Hepatocyte (in vitro differentiated cells): ENCODE results near the gene HOTAIR. TPM values are rescaled to one million over a fixed set of nuclear protein-coding genes. Genes with fewer than 3 reads are reported as not detected.

ENCODE experiments used
- DNase-seq: peaks from one replicate; pipeline ENCODE4 v3.0.0-alpha.2; 2016; ENCODE audit warnings: low spot score
- H2AFZ ChIP-seq: fragments of 200-600 bp; sonication (generic); 2 replicates; pipeline ENCODE4 v1.6.0; 2016; ENCODE audit warnings: antibody characterized with exemption, mild to moderate bottlenecking
- H3K27ac ChIP-seq: fragments of 200-600 bp; sonication (generic); 2 replicates; pipeline ENCODE4 v1.5.1; 2016; ENCODE audit warnings: mild to moderate bottlenecking
- H3K27me3 ChIP-seq: fragments of 200-600 bp; sonication (generic); 2 replicates; pipeline ENCODE4 v1.6.1; 2016
- H3K36me3 ChIP-seq: fragments of 200-600 bp; sonication (generic); replicated peaks from 2 replicates; pipeline ENCODE4 v1.5.1; 2016; ENCODE audit warnings: low read depth; ENCODE audit not compliant: insufficient read depth
- H3K4me1 ChIP-seq: fragments of 200-600 bp; sonication (generic); 2 replicates; pipeline ENCODE4 v1.5.1; 2016; ENCODE audit warnings: mild to moderate bottlenecking, moderate library complexity; ENCODE audit not compliant: insufficient read depth
- H3K4me2 ChIP-seq: fragments of 200-600 bp; sonication (generic); 2 replicates; pipeline ENCODE4 v1.6.0; 2016
- H3K4me3 ChIP-seq: fragments of 200-600 bp; sonication (generic); 2 replicates; pipeline ENCODE4 v1.5.1; 2016; ENCODE audit warnings: mild to moderate bottlenecking
- H3K79me2 ChIP-seq: fragments of 200-600 bp; sonication (generic); 2 replicates; pipeline ENCODE4 v1.6.0; 2017; ENCODE audit warnings: mild to moderate bottlenecking
- H3K9me2 ChIP-seq: fragments of 200-600 bp; sonication (generic); replicated peaks from 2 replicates; pipeline ENCODE4 v1.6.0; 2017; ENCODE audit warnings: mild to moderate bottlenecking; ENCODE audit not compliant: insufficient read depth
- H3K9me3 ChIP-seq: fragments of 200-600 bp; sonication (generic); 2 replicates; pipeline ENCODE4 v1.5.1; 2016; ENCODE audit warnings: low read depth, mild to moderate bottlenecking
- H4K20me1 ChIP-seq: fragments of 200-600 bp; sonication (generic); 2 replicates; pipeline ENCODE4 v1.6.0; 2016; ENCODE audit warnings: mild to moderate bottlenecking; ENCODE audit not compliant: insufficient read depth, poor library complexity, severe bottlenecking
- EZH2 ChIP-seq: fragments of 200-600 bp; sonication (generic); IDR thresholded peaks from 2 replicates; pipeline ENCODE4 v1.6.1; 2016; ENCODE audit warnings: antibody characterized with exemption, mild to moderate bottlenecking, borderline replicate concordance
- EZH2phosphoT487 ChIP-seq: fragments of 200-600 bp; sonication (generic); IDR thresholded peaks from one replicate; pipeline ENCODE4 v1.6.1; 2018; ENCODE audit warnings: antibody characterized with exemption, mild to moderate bottlenecking, low read depth, moderate library complexity; ENCODE audit not compliant: unreplicated experiment, severe bottlenecking
- WGBS: methylation state at CpG from one replicate; pipeline ENCODE4 v1.1.6; 2016; ENCODE audit warnings: low lambda C conversion rate; ENCODE audit errors: missing lambda C conversion rate; 5-methylcytosine and 5-hydroxymethylcytosine counted together
- polyA plus RNA-seq: library from polyadenylated mRNA; unstranded; fragments of >200 nt; fragmentation: Nextera tagmentation; extraction: Ambion mirVana; gene quantifications from 2 replicates; pipeline ENCODE4 v1.2.1, GENCODE V29; 2016
- total RNA-seq: library from RNA; depleted of rRNA; stranded (reverse); fragments of >200 nt; gene quantifications from 2 replicates; pipeline ENCODE4 v1.2.3, GENCODE V29; 2014
- TF ChIP-seq, protein P1 (sequence below): fragments of 200-600 bp; sonication (generic); IDR thresholded peaks from 2 replicates; pipeline ENCODE4 v1.5.1; 2016; ENCODE audit warnings: antibody characterized with exemption, mild to moderate bottlenecking; ENCODE audit not compliant: poor library complexity

HOTAIR gene
- total and polyA plus RNA-seq, 2 experiments from 2014 or later: 0.82 to 0.90 TPM

DNA sequence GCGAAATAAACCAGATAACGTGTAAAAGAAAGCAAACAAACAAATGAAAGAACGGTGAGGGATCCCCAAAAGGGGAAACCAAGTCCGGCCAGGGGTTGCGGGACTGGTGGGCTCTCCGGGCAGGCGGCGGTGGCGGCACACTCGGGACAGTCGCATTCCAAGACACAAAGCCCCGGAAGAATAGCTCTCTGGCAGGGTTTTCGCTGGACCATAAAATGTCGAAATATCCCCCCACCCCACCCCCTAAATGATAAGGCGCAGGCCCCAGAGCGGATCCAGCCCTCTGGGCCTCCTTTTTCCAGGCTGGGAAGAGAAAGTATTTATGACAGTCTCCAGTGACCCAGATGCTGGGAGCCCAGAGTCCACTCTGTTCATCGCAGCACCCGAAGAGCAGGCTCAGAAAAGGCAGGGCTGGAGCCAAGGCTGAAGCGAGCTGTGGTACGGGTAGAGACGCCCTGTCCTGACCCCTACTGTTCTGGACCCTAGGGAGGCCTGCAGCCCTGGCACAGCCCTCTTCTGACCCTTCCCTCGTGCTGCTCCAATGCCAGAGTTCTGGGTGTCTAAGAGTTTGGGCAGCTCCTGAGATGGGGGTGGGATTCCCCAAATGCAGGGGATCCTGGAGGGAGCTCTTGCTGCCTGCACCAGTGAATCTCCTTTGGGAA lies 31.9 kb upstream of the HOTAIR start:
- no peaks in the 10 kb centered on the region for H3K9me2 ChIP-seq
- H3K27me3 ChIP-seq: peaks cover 93% of the 10 kb centered on the region
- H3K4me1 ChIP-seq: peaks cover 15% of the 10 kb centered on the region
- no peaks in the 10 kb centered on the region for H4K20me1 ChIP-seq
- peak overlapping the region; percentile 61 for H3K27ac ChIP-seq
- TF ChIP-seq EZH2 (no peak), EZH2phosphoT487 (no peak)
- TF ChIP-seq, protein P1, sequence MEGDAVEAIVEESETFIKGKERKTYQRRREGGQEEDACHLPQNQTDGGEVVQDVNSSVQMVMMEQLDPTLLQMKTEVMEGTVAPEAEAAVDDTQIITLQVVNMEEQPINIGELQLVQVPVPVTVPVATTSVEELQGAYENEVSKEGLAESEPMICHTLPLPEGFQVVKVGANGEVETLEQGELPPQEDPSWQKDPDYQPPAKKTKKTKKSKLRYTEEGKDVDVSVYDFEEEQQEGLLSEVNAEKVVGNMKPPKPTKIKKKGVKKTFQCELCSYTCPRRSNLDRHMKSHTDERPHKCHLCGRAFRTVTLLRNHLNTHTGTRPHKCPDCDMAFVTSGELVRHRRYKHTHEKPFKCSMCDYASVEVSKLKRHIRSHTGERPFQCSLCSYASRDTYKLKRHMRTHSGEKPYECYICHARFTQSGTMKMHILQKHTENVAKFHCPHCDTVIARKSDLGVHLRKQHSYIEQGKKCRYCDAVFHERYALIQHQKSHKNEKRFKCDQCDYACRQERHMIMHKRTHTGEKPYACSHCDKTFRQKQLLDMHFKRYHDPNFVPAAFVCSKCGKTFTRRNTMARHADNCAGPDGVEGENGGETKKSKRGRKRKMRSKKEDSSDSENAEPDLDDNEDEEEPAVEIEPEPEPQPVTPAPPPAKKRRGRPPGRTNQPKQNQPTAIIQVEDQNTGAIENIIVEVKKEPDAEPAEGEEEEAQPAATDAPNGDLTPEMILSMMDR: no peak
- H3K4me3 ChIP-seq: peak overlapping the region; percentile 31
- H2AFZ ChIP-seq: peak overlapping the region; percentile 62
- no peaks in the 10 kb centered on the region for H3K36me3 ChIP-seq
- peak; percentile 66 for DNase-seq
- no peaks in the 10 kb centered on the region for H3K9me3 ChIP-seq
- peak overlapping the region; percentile 89 for H3K4me2 ChIP-seq
- WGBS: 24% methylated on average over 22 of the region's 22 CpGs
- peaks cover 4% of the 10 kb centered on the region for H3K79me2 ChIP-seq

DNA sequence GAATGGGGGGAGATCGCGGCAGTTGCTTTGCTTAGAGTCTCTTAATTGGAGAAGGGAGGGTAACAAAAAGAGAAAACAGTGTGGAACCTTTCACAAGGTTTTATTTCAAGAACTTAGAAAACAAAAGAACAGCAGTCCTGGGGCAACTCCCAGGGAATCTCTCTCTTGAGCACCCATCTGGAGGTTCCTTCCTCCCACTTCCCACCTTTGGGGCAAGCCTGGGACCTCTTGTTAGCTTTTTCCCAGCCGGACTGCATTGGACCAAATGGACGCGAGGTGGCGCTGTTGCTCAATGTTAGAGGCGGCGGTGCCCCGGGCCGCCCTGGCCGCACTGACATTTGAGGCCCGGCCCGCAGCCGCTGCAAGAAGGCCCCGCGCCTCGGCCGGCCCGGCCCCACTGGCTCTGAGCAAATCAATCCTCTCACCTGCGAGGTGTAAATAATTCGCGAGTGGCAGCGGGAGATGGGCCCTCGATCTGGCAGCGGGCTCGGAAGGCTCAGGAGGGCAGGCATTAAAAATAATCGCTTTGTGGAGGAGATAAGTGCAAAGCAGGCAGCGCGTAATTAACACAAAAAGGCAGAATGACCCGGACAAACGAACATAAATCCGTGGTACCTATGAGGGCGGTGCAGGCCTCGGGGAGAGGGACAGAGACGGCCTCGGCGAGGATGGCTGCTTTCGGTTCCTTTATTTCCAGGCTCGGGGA lies 31.3 kb upstream of the HOTAIR start:
- H3K36me3 ChIP-seq: no peaks in the 10 kb centered on the region
- 10% methylated on average over 39 of the region's 39 CpGs for WGBS
- H2AFZ ChIP-seq: peak overlapping the region; percentile 62
- H3K9me2 ChIP-seq: no peaks in the 10 kb centered on the region
- H4K20me1 ChIP-seq: no peaks in the 10 kb centered on the region
- peak; percentile 93 for DNase-seq
- peak overlapping the region; percentile 89 for H3K4me2 ChIP-seq
- H3K27ac ChIP-seq: peak overlapping the region; percentile 61
- peaks cover 93% of the 10 kb centered on the region for H3K27me3 ChIP-seq
- H3K79me2 ChIP-seq: peaks cover 4% of the 10 kb centered on the region
- peaks cover 15% of the 10 kb centered on the region for H3K4me1 ChIP-seq
- peak overlapping the region; percentile 31 for H3K4me3 ChIP-seq
- H3K9me3 ChIP-seq: no peaks in the 10 kb centered on the region
- TF ChIP-seq EZH2phosphoT487 (no peak), EZH2 (peak; percentile 66)
- TF ChIP-seq, protein P1: peak; percentile 98

DNA sequence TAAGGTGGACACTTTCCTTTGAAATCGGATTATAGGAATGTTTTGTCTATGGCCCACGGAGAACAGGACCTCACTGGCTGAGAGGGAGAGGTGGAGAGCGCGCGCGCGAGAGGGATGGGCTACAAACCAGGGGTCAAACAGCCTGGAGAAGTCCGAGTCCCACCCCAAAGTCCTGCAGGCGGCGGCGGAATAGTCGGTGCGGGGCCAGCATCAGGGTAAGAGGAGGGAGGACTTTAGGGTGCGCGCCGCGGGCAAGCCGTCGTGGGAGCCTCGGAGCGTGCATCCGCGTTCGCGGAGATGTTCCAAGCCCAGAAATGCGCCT lies 30.7 kb upstream of the HOTAIR start:
- no peak overlapping the region for H3K4me3 ChIP-seq
- 11% methylated on average over 26 of the region's 26 CpGs for WGBS
- TF ChIP-seq EZH2: no peak
- TF ChIP-seq, protein P1: no peak

More for the DNA sequence above, 30.7 kb upstream of the HOTAIR start:
- H4K20me1 ChIP-seq: no peaks in the 10 kb centered on the region
- no peaks in the 10 kb centered on the region for H3K9me3 ChIP-seq
- no peak for DNase-seq
- H2AFZ ChIP-seq: no peak overlapping the region
- peak overlapping the region; percentile 89 for H3K4me2 ChIP-seq
- no peaks in the 10 kb centered on the region for H3K9me2 ChIP-seq
- H3K27ac ChIP-seq: no peak overlapping the region
- H3K27me3 ChIP-seq: peaks cover 93% of the 10 kb centered on the region
- H3K79me2 ChIP-seq: peaks cover 4% of the 10 kb centered on the region
- peaks cover 17% of the 10 kb centered on the region for H3K4me1 ChIP-seq
- H3K36me3 ChIP-seq: no peaks in the 10 kb centered on the region
